HG03469 (cell line): Measurements from ENCODE around the gene EVA1C.
"Not testable (repeated sequence)": the region's sequence is repeated elsewhere in the genome, so short reads cannot be mapped to it uniquely, and the experiment has no call there.

ENCODE experiments used
- ATAC-seq: cut with Tn5 transposase; IDR thresholded peaks from one replicate; pipeline ENCODE4 v1.9.1; 2021; ENCODE audit warnings: mild to moderate bottlenecking, moderate library complexity, moderate number of reproducible peaks; ENCODE audit not compliant: unreplicated experiment

EVA1C gene

DNA sequence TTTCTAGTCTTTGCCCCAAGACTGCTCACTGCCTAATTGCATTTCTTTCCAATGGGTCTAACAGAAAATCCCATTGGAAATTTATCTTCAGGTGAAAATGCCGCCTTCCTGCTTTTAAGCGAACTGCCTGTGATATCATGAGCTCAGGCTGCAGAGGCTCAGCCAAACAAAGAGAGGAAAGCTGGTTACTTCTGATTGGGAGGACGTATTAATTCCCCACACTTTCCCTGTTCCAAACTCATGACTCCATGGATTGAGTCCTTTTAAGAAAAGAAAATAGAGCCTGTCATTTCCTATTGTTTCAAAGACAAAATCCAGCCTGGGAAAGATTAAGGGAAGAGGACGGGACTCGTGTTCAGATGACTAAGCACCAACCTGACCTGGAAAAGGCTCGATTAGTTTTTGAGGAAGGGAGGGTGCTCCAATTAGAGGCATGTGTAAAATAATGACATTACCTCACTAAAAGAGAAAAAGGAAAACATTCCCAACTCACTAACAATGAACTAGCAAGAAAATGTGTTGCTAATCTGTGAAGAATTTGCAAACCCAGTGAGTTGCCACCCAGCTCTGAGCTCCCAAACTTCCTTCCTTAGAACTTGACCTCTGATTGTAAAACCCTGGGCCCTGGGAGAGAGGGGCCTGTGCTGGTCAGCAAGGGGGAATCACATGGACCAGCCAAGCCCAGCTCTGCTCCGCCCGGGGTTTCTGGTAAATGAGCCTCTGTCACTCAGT is 111.6 kb downstream of the EVA1C start:
- no peak for ATAC-seq

DNA sequence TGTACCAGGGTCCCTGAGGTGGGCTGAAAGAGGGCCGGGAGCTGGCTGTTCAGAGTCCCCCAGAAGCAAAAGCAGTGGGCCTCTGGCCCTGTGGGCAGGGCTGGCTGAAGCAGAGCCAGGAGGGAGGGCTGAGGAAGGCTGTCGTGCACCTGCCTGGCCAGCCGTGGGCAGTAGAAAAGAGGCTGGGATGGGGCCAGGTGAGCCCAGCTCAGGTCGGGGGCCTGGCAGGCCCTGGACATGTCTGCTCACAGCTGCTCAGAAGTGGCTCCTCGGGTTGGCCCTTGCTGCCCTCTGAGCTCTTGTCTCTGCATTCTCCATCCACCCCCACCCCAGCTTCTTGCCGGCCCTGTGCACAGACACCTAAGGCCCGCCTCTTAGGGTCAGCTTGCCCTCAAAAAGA is 112.8 kb downstream of the EVA1C start:
- no peak for ATAC-seq

DNA sequence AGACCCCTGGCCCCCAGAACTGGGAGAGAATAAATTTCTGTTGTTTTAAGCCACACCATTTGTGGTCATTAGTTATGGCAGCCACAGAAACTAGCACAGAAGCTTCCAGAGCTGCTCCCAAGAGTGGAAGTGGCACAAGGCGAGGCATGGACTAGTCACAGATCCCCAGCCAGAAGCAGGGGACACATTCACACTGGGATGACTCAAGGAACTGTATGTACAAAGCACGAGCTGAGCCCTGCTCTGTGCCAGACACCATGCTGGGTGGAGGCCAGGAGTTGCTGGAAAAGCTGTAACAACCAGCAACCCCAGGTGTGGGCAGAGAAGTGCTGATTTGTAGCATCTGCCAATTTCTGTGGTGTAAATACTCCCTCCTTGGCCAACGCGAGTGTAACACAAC is 117.2 kb downstream of the EVA1C start:
- no peak for ATAC-seq

DNA sequence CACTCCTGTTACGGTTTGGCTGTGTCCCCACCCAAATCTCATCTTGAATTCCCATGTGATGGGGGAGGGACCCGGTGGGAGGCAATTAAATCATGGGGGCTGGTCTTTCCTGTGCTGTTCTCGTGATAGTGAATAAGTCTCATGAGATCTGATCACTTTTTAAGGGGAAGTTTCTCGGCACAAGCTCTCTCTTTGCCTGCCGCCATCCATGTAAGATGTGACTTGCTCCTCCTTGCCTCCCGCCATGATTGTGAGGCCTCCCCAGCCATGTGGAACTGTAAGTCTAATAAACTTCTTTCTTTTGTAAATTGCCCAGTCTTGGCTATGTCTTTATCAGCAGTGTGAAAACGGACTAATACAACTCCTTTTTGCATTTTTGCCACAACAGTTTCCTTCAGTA is 118.3 kb downstream of the EVA1C start:
- ATAC-seq = not testable (repeated sequence)

DNA sequence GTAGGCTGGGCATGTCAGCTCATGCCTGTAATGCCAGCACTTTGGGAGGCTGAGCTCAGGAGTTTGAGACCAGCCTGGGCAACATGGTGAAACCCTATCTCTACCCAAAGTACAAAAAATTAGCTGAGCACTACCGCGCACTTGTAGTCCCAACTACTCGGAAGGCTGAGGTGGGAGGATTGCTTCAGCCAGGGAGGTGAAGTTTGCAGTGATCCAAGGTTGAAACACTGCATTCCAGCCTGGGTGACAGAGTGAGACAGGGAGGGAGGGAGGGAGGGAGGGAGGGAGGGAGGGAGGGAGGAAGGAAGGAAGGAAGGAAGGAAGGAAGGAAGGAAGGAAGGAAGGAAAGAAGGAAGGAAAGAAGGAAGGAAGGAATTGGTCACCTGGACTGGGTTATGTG is 119.1 kb downstream of the EVA1C start:
- ATAC-seq = not testable (repeated sequence)

DNA sequence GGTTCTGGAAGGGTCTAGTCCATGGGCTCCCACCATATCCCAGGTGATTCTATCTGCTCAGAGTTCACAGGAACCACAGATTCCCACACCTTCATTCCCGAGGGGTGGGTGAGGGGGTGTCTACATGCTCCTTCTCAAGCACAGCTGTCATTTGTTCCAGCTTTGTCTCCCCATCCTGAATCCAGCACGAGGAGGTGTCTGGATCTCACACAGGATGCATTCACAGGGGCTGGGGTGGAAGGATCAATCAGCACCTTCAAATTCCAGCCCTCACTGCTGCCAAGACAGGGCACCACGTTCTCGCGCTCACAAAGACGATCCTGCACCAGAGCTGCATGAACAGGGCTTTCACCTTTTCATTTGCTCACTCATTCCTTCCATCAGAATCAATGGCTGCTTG is 120.1 kb downstream of the EVA1C start:
- no peak for ATAC-seq

DNA sequence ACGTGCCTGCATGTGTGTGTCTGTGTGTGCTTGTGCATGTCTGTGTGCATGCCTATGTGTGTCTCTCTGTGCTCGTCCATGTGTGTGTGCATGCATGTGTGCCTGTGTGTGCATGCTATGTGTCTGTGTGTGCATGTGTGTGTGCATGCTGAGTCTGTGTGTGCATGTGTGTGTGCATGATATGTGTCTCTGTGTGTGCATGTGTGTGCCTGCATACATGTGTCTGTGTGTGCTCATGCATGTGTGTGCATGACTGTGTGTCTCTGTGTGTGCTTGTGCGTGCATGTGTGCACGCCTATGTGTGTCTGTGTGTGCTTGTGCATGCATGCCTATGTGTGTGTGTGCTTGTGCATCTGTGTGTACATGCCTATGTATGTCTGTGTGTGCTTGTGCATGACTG is 120.5 kb downstream of the EVA1C start:
- ATAC-seq = no peak

DNA sequence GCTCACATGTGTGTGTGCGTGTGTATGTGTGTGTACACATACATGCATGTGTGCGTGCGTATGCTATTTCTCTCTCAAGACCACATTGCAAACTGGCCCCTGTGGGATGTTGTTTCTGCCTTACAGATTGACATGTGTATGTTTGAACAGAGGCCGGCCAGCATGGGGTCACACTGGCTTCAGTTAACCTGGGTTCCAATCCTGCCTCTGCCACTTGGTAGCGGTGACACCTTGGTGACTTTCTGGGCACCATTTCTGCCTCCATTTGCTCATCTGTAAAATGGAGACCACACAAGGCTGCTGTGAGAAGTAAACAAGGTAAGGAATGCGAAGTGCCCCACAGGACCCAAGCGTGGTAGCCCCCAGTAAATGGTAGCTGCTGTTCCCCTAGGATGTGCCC is 121.1 kb downstream of the EVA1C start:
- no peak for ATAC-seq

DNA sequence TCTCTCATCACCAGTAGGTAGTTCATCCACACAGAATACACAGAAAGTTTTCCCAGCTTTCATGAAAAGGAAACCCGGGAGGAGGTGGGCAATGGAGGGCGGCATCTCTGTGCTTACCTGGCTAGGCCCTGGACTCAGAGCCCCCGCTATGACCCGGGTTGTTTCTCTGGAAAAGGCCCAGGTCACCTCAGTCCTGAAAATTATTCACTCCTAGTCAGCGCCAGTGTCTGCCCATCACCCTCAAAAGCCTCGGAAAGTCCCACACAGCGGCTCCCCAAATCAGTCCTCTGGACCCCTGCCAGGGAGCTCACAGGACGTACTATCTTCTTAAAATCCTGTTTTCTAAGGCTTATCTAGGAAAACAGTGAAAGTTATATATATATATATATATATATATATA is 121.6 kb downstream of the EVA1C start:
- ATAC-seq = no peak

DNA sequence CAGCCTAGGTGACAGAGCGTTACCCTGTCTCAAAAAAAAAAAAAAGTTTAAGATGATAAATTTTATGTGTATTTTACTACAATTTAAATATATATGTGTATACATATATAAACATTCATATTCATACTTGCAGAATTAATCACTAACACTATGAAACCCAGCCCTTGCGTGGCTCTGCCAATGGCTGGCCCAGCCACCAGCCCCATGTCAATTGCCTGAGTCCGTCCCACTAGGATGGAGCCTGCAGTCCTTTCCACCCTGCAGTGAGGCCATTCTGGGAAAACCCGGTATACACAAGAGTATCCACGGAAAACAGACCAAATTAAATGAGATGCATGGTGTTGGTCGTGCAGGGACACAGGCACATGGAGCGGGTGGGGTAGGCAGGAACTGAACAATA is 123.1 kb downstream of the EVA1C start:
- no peak for ATAC-seq

DNA sequence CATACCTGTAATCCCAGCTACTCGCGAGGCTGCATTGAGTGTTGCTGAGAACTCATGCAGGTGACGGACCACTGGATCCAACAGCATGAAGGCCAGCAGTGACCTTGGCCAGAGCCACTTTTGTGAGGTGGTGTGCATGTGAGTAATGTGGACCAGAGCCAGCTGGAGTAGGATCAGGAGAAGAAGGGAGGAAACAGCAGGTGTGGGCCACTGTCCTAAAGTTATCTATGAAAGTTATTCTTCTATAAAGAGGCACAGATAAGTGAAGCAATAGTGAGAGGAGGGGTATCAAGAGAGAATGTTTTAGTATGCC is 125.0 kb downstream of the EVA1C start:
- ATAC-seq = no peak

DNA sequence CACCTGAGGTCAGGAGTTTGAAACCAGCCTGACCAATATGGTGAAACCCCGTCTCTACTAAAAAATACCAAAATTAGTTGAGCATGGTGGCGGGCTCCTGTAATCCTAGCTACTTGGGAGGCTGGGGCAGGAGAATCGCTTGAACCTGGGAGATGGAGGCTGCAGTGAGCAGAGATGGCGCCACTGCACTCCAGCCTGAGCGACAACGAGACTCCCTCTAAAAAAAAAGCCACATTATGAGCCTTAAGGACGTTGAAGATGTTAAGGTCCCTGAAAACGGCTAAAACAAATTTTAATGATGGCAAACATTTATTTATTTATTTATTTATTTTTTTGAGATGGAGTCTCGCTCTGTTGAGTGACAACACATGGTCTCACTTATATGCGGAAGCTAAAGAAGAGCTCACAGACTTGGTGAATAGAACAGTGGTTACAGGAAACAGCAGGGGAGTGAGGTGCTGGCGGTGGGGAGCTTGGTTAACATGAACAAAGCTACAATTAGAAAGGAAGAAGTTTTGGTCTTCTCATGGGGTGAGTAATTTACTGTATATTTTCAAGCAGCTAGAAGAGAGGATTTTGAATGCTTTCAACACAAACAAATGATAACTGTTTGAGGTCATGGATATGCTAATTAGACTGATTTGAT is 125.8 kb downstream of the EVA1C start:
- no peak for ATAC-seq

DNA sequence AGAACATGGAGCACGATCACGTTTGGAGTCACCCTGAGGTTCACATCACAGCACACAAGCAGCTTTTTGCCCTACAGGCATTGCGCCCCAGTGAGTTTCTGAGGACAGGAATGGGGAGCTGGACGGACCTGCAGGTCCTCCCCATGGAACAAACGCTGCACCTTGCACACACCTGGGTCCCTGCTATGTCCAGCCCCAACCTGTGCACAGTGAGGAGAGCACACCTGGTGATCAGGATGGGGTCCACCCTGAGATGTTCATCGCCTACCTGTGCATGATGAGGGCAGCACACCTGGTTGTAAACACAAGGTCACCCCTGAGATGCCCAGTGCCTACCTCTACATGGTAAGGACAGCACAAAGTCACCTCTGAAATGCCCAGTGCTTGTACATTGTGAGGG is 126.9 kb downstream of the EVA1C start:
- no peak for ATAC-seq

DNA sequence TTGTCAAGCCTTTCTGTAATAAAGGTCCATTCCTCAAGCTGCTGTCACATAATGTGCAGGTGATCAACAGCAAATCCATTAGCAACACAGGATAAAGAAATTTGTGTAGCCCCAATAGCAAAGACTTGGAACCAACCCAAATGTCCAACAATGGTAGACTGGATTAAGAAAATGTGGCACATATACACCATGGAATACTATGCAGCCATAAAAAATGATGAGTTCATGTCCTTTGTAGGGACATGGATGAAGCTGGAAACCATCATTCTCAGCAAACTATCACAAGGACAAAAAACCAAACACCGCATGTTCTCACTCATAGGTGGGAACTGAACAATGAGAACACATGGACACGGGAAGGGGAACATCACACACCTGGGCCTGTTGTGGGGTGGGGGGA is 130.6 kb downstream of the EVA1C start:
- not testable (repeated sequence) for ATAC-seq

DNA sequence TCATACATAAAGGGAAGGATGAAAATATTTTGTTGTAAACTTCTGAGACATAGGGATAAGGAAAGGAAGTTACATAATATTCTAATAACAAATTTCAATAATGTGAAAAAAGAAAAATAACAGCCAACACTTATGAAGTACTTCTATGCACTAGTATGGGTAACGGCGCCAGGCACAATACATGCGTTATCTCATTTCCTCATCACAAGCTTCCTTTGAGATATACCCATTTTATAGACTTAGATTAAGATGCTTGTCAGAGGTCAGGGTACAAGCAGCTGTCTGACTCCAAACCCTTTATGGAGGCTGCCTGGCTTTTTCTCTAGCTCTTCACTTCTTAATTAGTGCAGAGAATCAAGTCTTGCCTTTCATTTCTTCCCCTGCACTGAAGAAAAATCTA is 131.5 kb downstream of the EVA1C start:
- ATAC-seq = no peak

DNA sequence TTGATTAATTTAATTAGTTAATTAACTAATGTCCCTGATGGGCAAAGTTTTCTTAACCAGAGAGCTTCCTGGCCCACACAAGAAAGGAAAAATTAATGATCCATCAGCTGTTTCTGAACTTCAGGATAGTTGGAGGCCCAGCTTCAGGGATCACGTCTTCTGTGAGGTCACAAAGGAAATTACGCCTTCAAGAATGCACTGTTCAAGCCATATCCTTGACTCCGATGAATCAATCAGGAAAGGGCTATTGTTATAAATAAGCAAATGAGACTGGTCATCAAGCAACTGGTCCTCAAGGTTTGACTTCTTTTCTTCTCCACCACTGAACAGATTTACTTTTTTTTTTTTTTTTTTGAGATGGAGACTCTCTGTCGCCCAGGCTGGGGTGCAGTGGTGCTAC is 132.2 kb downstream of the EVA1C start:
- ATAC-seq = no peak

DNA sequence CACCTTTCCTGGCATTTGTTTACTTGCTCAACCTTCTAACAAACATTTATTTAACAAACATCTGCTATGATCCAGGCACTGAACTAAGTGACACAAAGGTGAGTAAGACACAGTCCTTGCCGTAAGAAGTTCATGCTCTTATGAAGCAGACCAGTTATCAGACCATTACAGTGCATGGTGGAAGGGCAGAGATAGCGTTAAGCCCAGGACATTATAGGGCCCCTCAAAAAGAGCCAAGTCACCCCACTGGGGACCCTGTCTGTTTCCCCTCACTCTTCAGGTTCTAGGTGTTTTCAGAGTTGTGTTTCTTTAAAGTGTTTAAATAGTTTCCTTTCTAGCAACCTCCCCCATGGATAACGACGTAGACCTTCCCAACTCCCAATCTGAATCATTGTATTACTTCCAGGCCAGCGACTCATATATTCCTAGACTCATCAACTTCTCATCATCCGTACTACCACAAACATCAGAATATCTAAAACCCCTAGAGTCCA is 133.5 kb downstream of the EVA1C start:
- ATAC-seq = no peak

DNA sequence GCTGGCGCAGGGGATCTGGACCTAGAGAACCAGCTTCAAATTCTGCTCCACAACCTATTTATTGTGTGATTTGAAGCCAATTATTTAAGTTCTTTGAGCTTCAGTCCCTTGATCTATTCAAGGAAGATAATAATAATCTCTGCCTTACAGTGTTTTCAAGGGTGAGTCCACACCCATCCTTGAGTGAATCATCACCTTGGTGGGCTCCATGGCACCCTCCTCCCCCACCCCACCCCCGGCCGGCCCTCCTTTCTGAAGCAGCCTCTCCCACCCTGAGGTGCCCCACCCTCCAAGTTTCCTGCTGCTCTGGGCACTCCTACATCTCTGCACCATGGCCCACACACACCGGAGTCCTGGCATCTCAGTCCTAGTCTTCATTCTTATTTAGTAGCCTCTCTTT is 134.5 kb downstream of the EVA1C start:
- no peak for ATAC-seq

DNA sequence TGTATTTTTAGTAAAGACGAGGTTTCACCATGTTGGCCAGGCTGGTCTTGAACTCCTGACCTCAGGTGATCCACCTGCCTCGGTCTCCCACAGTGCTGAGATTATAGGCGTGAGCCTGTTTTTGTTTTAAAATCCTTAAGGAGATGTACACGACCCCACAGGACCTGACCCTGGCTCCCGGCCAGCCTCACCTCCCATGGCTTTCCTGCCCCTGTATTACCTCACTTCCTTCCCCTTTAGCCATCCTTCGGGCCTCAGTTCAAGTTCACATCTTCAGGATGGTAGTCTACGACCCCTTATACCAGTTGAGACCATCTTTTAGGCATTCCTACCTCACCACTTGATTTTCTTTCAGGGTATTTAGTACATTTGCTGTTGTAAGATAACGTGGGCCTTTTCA is 136.5 kb downstream of the EVA1C start:
- no peak for ATAC-seq

DNA sequence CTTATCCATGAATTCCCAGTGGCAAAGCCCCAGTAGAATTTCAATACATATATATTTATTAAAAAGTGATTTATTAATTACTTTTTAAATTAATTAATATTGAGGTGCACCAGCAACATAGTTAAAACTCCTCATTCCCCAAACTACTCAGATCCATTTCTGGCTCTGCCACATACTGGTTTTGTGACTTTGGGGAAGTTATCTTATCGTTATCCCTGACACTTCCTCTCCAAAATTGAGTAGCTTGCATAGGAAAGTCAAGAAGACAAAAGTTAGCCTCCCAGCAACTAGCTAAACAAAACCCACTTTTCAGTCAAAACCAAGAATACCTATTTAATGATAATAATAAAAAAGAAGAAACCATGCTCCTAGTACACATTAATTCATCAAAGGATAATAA is 136.9 kb downstream of the EVA1C start:
- no peak for ATAC-seq

DNA sequence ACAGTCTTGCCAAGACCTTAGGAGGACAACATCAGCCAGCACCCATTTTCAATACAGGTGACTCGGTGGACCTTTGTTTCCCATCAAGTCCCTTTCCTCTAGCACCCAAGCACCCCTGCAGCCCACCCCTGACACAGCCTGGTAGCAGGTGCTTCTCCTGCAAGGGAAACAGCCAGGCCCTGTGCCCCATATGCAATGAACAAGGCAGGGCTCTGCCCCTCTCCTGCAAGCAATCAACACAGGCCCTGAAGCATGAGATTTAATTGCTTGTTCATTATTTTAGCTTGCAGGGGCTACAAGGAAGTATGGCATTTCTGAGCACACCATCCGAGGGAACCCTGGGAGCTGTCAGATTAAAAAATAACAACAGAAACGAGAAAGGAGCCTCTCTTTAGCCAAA is 137.4 kb downstream of the EVA1C start:
- ATAC-seq = no peak

DNA sequence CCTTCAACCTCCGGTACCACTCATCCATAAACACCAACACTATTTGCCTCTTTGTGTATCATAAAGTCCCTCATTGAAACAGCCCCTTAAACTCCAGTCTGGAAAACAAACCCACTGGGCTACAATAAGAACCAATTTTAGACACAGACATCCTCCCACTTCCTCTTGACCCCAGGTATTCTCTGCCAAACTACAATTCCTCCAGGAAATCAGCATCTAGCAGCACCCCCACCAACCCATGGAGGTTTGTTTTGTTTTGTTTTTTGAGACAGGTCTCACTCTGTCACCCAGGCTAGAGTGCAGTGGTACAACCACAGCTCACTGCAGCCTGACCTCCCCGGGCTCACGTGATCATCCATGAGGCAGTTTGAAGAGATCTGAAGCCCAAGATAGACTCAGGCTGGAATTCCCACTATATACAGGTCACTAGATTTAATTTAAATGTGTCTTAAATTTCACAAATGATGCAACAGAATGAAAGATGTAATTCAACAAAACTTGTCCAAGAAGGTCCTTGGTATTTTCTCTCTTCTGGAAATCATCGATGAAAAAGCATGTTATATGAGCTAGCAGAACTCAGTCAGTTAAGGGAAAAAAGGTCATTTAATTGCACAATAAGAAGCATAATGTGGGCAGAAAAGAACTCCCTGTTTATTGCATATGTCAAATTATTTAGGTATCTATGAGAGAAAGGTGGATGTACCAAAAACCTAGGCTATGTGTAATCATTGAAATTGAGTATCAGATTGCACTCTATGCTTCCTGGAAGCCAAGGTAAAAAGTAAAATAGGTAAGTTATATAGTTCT is 142.5 kb downstream of the EVA1C start:
- no peak for ATAC-seq
